NCI-H2227 (cell line): ENCODE results near the gene COG6.

ENCODE experiments used
- DNase-seq: peaks from one replicate; lab custom pipeline; 2025; ENCODE audit not compliant: unreplicated experiment; lab: John Stamatoyannopoulos, UW

COG6 gene

GRCh38 chr13:39676315-39676876 lies 20.9 kb downstream of the COG6 start:
- DNase-seq = peak; percentile 28

GRCh38 chr13:39682310-39682709 lies 26.8 kb downstream of the COG6 start:
- no peak for DNase-seq

DNA sequence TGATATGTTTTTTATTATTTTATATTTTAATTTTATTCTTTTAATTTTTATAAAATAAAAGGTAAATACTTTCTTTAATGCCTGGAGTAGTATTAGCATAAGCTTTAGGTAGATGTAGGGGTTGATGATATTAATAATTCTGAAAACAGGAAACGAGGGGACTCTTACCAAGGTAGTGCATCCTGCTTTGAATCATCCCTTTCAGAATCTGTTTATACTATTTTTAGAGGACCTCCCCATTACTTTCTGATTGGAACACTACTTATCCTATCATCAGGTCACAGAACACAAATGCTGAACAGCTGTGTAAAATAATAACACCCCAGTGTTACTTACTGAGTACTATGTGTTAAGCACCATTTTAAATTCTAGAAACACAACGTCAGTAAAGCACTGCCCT lies 27.3 kb downstream of the COG6 start:
- DNase-seq = no peak

DNA sequence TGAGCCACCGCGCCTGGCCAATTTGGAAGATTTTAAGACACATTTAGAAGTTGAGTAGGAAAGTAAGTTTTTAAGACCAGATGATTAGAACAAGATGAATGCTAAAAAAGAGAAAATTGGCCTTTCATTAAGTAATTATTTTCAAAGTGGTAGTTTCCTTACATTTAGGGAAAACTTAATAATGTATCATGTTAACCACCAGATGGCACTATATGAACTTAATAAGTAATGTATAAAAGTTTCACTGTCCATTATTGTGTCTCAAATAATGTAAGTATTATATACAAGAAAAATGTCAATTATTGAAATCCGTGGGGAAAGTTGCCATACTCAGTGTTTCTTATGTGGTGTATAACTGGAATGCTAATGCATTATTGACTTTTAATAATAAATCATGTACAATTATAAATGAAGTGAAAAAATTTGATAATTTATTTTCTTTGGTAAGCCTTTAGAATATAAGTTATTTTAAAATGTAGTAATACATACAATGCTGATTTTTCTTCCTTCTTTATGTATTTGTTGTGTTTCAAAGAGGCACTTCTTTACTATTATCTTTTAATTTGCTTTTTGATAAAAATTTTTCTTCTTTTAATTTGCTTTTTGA lies 29.2 kb downstream of the COG6 start:
- peak; percentile 23 for DNase-seq

DNA sequence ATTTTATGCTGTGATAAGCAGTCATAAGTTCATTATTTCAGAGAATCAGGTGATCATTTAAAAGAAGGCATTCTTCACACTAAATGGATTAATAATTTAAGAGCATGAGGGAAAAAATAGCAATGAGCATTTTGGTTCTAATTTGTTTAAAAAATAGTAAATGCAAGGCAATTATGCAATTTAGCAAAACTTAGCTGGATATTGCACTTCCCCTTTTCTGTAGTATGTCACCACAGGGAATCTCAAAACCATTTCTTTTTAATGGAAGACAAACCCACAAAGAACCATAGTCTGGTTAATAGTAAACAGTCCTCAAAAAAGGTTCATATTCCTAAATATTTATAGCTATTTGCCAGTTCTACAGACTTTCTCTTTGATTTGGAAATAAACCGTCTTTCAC lies 30.2 kb downstream of the COG6 start:
- no peak for DNase-seq

DNA sequence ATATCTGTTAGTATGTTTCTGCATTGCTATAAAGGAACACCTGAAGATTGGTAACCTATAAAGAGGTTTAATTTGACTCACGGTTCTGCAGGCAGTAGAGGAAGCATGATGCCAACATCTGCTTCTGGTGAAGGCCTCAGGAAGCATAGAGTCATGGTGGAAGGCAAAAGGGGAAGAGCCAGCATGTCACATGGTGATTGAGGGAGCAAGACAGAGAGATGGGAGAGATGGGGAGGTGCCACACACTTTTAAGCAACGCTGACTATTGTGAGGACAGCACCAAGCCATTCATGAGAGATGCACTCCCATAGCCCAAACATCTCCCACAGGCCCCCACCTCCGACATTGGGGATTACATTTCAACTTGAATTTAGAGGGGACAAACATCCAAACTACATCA lies 32.8 kb downstream of the COG6 start:
- no peak for DNase-seq

GRCh38 chr13:39688699-39689405 lies 33.4 kb downstream of the COG6 start:
- DNase-seq = no peak

GRCh38 chr13:39692660-39693438 lies 37.4 kb downstream of the COG6 start:
- no peak for DNase-seq

DNA sequence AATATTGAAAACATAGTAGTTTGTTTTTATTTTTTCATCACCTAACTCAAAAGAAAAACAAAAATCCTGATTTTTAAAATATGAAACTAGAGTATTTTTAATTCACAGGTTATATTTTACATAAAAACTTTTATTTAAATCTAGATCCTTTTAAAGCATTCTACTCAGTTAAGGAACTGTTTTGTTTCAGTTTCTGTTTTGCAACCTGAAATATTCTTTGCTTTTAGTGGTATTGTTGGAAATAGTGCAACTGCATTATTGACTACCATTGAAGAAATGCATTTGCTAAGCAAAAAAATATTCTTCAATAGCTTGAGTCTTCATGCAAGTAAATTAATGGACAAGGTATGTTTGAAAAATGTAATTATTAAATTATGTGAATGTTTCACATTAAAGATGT lies 43.8 kb downstream of the COG6 start:
- DNase-seq = no peak

DNA sequence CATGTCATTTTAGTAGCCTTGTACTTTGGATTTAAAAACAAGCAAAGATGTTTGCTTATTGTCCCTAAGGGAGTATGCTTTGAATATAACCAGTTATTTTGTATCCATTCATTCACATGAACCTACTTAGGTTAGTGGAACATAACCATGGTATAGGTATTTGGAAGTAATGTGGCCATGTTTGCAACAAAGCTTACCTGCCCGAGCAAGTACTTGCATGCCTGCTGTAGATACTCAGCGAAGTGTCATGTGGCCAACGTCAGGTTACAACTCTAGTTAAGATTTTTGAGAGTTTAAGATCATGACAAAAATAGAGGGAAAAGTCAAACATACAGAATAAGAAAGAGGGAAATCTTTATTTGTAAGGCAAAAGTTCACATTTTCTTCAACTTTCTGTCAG lies 57.2 kb downstream of the COG6 start:
- no peak for DNase-seq

DNA sequence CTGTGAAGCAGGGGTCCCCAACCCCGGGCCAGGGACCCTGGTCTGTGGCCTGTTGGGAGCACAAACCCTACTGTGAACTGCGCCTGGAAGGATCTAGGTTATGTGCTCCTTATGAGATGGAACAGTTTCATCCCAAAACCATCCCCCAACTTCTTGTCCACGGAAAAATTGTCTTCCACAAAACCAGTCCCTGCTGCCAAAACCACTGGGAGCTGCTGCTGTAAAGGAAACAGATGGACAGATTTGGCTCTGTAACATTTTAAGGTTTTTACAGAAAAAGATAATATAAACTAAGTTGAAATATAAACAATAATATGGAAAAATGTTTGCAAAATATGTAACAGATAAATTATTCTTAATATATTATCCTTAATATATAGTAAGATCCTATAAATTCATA lies 73.7 kb downstream of the COG6 start:
- no peak for DNase-seq

DNA sequence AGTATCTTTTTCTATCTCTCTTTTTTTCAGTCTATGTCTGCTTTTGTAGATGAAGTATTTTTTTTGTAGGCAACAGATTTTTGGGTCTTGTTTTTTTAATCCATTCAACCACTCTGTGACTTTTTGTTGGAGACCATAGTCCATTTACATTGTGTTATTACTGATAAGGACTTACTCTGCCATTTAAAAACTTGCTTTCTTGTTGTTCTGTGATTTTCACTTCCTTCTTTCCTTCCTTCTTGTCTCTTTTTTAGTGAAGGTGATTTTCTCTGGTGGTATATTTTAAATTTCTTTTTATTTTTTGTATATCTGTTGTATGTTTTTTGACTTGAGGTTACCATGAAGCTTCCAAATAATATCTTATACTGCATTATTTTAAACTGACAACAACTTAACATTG lies 79.5 kb downstream of the COG6 start:
- DNase-seq = no peak

GRCh38 chr13:39737047-39737446 lies 81.6 kb downstream of the COG6 start:
- DNase-seq = no peak

DNA sequence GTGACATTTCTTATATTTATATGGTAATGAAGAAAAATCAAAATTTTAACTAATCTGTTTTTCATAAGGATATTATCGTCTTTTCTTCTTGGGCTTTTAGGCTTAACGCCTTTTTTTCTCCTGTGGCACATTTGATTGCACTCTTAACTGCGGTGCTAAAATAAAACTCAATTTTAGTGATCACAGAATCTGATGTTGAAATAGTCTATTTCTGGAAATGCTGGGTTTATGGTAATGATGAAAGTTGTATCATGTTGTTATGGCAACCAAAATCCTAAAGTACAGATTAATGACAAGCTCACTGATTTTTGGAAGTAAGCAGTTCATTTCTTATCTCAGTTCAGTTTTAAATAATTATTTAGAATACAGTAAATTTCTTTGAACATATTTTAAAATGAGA lies 85.3 kb downstream of the COG6 start:
- DNase-seq = no peak

DNA sequence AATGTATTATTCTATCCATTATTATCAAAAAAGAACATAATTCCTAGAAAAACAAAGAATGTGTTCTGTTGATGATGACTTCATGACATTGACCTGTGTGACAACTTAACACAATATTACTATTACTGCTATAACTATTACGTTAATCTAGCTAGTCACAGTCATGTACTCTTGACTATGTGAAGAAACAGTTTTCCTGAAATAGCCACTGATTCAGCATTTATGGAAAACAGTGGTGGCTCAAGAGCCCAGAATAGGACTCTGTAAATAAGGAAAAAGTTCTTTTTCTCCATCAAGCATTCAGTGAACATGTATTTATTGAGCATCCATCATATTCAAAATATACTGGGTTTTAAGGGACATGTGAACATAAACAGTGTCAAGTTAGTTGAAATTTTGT lies 93.5 kb downstream of the COG6 start:
- no peak for DNase-seq

GRCh38 chr13:39749528-39749927 lies 94.1 kb downstream of the COG6 start:
- DNase-seq = no peak

DNA sequence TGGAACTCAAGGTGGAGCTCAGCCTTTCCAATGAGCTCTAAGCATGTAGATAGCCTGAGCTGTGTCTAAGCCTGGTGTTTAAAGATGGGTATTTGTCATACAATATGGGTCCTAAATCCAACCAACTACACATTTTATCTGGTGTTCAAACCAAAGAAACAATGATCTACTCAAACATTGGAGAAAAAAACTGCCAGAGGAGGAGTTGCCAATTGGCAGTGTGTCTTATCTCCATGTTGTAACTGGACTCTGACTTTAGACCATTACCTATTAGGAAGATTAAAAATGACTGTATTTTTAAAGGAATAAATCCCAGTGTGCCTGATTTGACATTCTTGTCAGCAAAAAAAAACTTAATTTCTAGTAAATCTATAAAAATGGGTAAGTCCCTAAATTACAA lies 96.3 kb downstream of the COG6 start:
- no peak for DNase-seq

GRCh38 chr13:39760521-39760920 lies 105.1 kb downstream of the COG6 start:
- no peak for DNase-seq

GRCh38 chr13:39765801-39766463 lies 110.5 kb downstream of the COG6 start:
- DNase-seq = no peak

DNA sequence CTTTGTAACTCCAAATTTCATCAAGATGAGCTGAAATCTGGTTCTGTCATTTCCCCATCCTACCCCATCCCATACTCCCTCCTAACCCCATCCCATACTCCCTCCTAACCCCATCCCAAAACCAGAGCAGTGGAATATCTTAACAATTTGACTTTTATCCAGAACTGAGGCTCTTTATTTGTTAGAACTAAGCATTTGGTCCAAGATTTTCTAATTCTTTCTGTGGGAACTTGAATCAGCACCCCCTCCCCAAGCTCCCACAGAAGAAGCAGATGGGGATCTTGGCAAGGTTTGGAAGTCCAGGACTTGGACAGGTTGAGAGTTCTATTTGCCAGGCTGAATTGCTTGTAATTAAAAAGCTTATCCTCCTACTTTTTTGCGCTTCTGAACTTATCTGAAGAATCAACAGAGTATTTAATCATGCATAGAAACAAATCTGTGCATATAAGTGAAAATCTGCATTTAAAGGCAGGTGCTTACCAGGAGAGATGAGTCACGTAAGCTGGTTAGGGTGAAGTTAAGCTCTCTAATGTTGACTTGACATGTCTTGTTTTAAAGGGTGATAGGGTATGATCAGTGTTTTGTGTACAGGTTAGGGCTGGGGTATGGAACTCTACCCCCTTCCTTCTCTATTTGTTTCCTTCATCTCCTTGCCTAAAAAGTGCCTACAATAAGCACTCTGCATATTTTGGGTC lies 111.1 kb downstream of the COG6 start:
- no peak for DNase-seq
